Ovary (tissue), 3 donors: Measurements from ENCODE around the gene ACYP2.
"Not testable (repeated sequence)": the region's sequence is repeated elsewhere in the genome, so short reads cannot be mapped to it uniquely, and the experiment has no call there.

Source experiments
- CTCF ChIP-seq, 3 donors: fragments of 450-650 bp in 2 of 3; fragments of 200-600 bp in 1 of 3; IDR thresholded peaks; one replicate each; pipeline versions ENCODE4 v1.5.1 to v1.8.0; 2016 to 2022; ENCODE audit warnings: antibody characterized with exemption in 3 of 3, mild to moderate bottlenecking in 1 of 3
- EP300 ChIP-seq: sonication (generic); formaldehyde crosslinking; IDR thresholded peaks from one replicate; pipeline ENCODE4 v1.6.1; 2017; ENCODE audit warnings: antibody characterized with exemption
- POLR2A ChIP-seq: fragments of 450-650 bp; IDR thresholded peaks from one replicate; pipeline ENCODE4 v1.6.1; 2017; ENCODE audit warnings: antibody characterized with exemption, mild to moderate bottlenecking, moderate library complexity
- donor health status: DM: no; HTN: no; CAD: no.

- not testable (repeated sequence) for TF ChIP-seq CTCF (IDR thresholded peaks at IDR 0.05); EP300; POLR2A
Measured at GRCh38 chr2:54265081-54265480, 149.7 kb downstream of the ACYP2 start.
